KMS-11 (cell line): ENCODE data around the gene CDX1.

Experiments used
- H2AFZ ChIP-seq: fragments of 200-600 bp; sonication (generic); 2 replicates; pipeline ENCODE4 v1.6.1; 2016; ENCODE audit warnings: antibody characterized with exemption, mixed run types, low read depth
- H3K27ac ChIP-seq: fragments of 200-600 bp; sonication (generic); 2 replicates; pipeline ENCODE4 v1.6.1; 2016; ENCODE audit warnings: mild to moderate bottlenecking, mixed run types
- H3K27me3 ChIP-seq: fragments of 200-600 bp; sonication (generic); 2 replicates; pipeline ENCODE4 v1.6.1; 2017; ENCODE audit warnings: mild to moderate bottlenecking, low read depth, mixed run types, moderate library complexity; ENCODE audit not compliant: insufficient read depth
- H3K36me3 ChIP-seq: fragments of 200-600 bp; sonication (generic); 2 replicates; pipeline ENCODE4 v1.6.1; 2017; ENCODE audit warnings: mild to moderate bottlenecking, mixed run types; ENCODE audit not compliant: insufficient read depth
- H3K4me1 ChIP-seq: fragments of 200-600 bp; sonication (generic); 2 replicates; pipeline ENCODE4 v1.6.1; 2016; ENCODE audit warnings: mild to moderate bottlenecking, low read depth, mixed run types; ENCODE audit not compliant: poor library complexity, severe bottlenecking
- H3K4me2 ChIP-seq: fragments of 200-600 bp; sonication (generic); 2 replicates; pipeline ENCODE4 v1.7.0; 2016; ENCODE audit warnings: mild to moderate bottlenecking, mixed run types
- H3K4me3 ChIP-seq: fragments of 200-600 bp; sonication (generic); IDR thresholded peaks from 2 replicates; pipeline ENCODE4 v1.6.1; 2017; ENCODE audit warnings: low read depth, low read length, mixed read lengths; ENCODE audit not compliant: insufficient read depth
- H3K79me2 ChIP-seq: fragments of 200-600 bp; sonication (generic); 2 replicates; pipeline ENCODE4 v1.6.1; 2016; ENCODE audit warnings: low read depth, mixed run types; ENCODE audit not compliant: insufficient read depth
- H3K9ac ChIP-seq: fragments of 200-600 bp; sonication (generic); 2 replicates; pipeline ENCODE4 v1.6.1; 2016; ENCODE audit warnings: mild to moderate bottlenecking, mixed run types
- H4K20me1 ChIP-seq: fragments of 200-600 bp; sonication (generic); 2 replicates; pipeline ENCODE4 v1.6.1; 2016; ENCODE audit warnings: mild to moderate bottlenecking, mixed run types; ENCODE audit not compliant: insufficient read depth
- TF ChIP-seq, protein P1 (sequence below): fragments of 200-600 bp; sonication (generic); conservative IDR thresholded peaks from 2 replicates; pipeline ENCODE4 v1.6.1; 2017; ENCODE audit warnings: low read depth, mild to moderate bottlenecking, antibody characterized with exemption, low read length, moderate library complexity, mixed read lengths

CDX1 gene

DNA sequence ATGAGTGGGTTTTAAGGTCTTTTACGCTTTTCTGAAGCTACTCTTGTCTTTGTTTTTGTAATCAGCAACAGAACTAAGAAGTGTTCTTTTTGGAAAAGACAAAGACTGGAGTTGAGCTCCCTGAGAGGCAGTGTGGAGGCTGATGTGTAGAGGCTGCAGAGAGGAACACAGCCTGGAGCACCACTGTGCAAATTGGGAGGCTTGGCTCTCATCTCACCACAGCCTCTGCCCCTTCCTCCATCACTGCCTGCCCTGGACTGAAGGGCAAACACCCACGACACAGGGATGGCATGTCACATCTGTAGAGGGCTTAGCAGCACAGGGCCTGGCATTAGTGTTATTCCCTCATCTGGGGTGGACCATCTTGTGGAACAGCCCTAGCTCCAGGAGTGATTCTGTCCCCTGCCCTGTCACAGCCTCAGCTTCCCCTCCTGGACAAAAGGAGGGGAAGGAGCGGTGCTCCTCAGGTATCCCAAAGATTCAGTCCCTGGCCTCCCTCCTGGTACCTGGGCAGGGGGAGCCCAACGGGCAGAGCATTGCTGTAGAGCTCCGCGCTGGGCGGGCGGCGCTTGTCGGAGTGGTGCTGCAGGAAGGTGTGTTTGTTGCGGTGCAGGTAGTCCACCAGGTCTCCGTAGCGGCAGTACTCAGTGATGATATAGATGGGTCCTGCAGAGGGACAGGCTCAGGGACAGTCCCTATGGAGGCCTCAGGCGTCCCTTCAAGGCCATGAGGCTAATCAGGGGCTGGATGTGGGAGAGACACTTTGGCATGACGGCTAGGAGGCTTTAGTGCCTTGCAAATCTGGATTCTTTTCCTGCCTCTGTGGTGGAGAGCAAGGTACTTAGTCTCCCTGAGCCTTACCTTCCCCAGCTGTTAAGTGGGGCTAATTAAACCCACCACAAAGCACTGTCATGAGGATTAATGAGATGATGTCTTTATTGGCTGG lies 43.8 kb upstream of the CDX1 start:
- TF ChIP-seq, protein P1, sequence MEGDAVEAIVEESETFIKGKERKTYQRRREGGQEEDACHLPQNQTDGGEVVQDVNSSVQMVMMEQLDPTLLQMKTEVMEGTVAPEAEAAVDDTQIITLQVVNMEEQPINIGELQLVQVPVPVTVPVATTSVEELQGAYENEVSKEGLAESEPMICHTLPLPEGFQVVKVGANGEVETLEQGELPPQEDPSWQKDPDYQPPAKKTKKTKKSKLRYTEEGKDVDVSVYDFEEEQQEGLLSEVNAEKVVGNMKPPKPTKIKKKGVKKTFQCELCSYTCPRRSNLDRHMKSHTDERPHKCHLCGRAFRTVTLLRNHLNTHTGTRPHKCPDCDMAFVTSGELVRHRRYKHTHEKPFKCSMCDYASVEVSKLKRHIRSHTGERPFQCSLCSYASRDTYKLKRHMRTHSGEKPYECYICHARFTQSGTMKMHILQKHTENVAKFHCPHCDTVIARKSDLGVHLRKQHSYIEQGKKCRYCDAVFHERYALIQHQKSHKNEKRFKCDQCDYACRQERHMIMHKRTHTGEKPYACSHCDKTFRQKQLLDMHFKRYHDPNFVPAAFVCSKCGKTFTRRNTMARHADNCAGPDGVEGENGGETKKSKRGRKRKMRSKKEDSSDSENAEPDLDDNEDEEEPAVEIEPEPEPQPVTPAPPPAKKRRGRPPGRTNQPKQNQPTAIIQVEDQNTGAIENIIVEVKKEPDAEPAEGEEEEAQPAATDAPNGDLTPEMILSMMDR, result no peak
- Histone ChIP-seq H3K4me3 (no peak overlapping the region), H3K27me3 (no peaks in the 10 kb centered on the region), H3K27ac (no peak overlapping the region), H3K4me2 (no peak overlapping the region), H4K20me1 (no peaks in the 10 kb centered on the region), H3K36me3 (no peaks in the 10 kb centered on the region), H3K4me1 (peaks cover 5% of the 10 kb centered on the region), H3K9ac (no peak overlapping the region), H3K79me2 (no peaks in the 10 kb centered on the region), H2AFZ (no peak overlapping the region)

DNA sequence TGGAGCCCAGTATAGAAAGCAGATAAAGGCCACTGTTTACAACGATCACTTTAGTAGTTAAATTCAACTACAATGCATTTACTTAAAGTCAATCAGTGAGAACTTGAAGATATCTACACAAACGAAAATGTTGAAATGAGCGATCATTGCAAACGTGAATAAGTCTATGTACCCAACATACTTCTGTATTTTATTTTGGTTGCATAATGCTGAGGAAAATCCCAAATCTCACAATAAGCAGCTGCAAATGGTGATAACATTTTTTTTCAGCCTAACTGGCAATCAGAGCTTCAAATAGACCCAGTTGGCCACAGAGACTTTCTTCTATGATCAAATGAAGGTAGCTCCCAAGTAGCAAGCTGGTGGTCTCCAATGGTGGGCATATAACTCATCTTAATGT lies 43.0 kb upstream of the CDX1 start:
- no peak overlapping the region for H3K27ac ChIP-seq
- no peak overlapping the region for H3K4me3 ChIP-seq
- H2AFZ ChIP-seq, result no peak overlapping the region
- TF ChIP-seq, protein P1, result no peak
- no peaks in the 10 kb centered on the region for H3K36me3 ChIP-seq
- H3K27me3 ChIP-seq, result no peaks in the 10 kb centered on the region
- no peak overlapping the region for H3K4me2 ChIP-seq
- no peak overlapping the region for H3K9ac ChIP-seq
- H3K4me1 ChIP-seq, result peaks cover 5% of the 10 kb centered on the region
- H4K20me1 ChIP-seq, result no peaks in the 10 kb centered on the region
- H3K79me2 ChIP-seq, result no peaks in the 10 kb centered on the region

DNA sequence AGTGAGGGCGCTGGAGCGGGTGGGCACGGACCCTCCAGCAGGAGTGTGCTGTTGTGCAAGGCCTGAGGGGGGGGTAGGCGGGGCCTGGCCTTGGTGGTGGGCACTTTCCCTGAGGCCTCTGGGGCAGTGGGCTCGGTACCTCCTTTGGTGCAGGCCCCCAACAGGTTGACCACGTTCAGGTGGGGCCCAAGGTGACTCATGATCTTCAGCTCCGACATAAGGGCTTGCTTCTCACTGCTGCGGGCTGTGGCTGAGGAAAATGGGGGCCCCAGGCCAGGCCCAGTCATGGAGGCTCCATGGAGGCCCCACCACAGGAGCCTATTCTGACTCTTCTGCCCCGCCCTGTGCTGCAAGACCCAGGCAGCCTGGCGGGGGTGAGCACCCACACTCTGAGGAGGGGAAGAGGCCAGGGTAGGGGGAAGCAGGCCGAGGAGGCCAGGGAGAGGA lies 42.4 kb upstream of the CDX1 start:
- Histone ChIP-seq H3K79me2 (no peaks in the 10 kb centered on the region), H3K4me3 (no peak overlapping the region), H3K4me1 (peaks cover 5% of the 10 kb centered on the region), H3K9ac (no peak overlapping the region), H3K27ac (no peak overlapping the region), H3K36me3 (no peaks in the 10 kb centered on the region), H3K27me3 (no peaks in the 10 kb centered on the region), H3K4me2 (no peak overlapping the region), H2AFZ (no peak overlapping the region), H4K20me1 (no peaks in the 10 kb centered on the region)
- TF ChIP-seq, protein P1, result no peak

DNA sequence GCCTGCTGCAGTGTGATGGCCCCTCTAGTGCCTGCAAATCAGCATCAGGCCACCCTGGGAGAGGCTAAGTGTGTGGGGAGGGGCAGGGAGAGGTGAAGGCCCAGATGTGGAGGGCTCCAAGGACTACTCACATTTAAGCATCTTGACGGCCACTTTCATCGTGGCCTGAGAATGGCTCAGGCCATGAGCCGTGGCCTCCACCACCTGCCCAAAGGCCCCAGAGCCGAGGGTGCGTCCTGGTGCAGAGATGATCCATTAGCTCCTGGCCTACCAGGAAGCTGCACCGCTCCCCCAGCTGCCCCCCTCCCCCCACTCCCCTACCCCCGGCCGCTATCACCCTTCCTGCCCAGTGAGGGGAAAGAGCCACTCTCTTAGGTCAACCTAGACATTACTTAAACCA lies 42.0 kb upstream of the CDX1 start:
- H3K4me2 ChIP-seq, result no peak overlapping the region
- TF ChIP-seq, protein P1, result no peak
- H3K9ac ChIP-seq, result no peak overlapping the region
- H3K4me1 ChIP-seq, result peaks cover 5% of the 10 kb centered on the region
- no peaks in the 10 kb centered on the region for H3K79me2 ChIP-seq
- no peaks in the 10 kb centered on the region for H3K36me3 ChIP-seq
- H3K4me3 ChIP-seq, result no peak overlapping the region
- H2AFZ ChIP-seq, result no peak overlapping the region
- H4K20me1 ChIP-seq, result no peaks in the 10 kb centered on the region
- H3K27ac ChIP-seq, result no peak overlapping the region
- no peaks in the 10 kb centered on the region for H3K27me3 ChIP-seq
